H1 (cell line): ENCODE results near the gene APOA4.

ENCODE experiments used
- CTCF ChIP-seq, 3 experiments: IDR thresholded peaks; 1 replicate in 2 of 3; 2 replicates in 1 of 3; pipeline versions ENCODE4 v1.5.1 to v1.6.1; 2011; ENCODE audit warnings: low read length in 3 of 3, mild to moderate bottlenecking in 3 of 3, inconsistent platforms in 2 of 3, low read depth in 1 of 3, moderate library complexity in 1 of 3; ENCODE audit not compliant: insufficient read depth in 1 of 3; ENCODE audit errors: control extremely low read depth in 1 of 3
- JUND ChIP-seq: IDR thresholded peaks from 2 replicates; pipeline ENCODE4 v1.6.1; 2011; ENCODE audit warnings: mild to moderate bottlenecking, improper control_type of control experiment, low read length

DNA sequence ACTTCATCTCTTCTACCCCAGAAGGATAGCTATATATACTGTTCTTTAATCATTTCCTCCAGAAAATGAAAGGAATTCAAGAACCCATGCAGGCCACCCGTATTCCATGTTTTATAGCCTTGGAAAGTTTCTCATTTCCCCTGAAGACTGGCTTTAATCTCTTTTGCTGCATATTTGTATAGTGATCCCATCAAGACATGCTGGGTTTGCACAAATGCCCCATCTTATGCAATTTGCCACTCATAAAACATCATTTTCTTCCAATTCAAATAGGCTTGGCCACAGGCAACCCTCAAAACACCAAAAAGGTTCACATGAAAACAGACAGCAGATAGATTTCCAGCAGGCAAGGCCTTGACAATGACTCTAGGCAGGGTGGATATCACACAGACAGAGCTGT is 42.6 kb upstream of the APOA4 start:
- no peak for TF ChIP-seq CTCF (IDR thresholded peaks at IDR 0.05; ENCODE audit: control extremely low read depth in 1 of 3, insufficient read depth in 1 of 3, low read depth in 1 of 3, low read length in 3 of 3)
- TF ChIP-seq JUND = no peak
